ENCODE results near the gene FBXW11.
"Not testable (repeated sequence)": the region's sequence is repeated elsewhere in the genome, so short reads cannot be mapped to it uniquely, and the experiment has no call there.

The FBXW11 gene

DNA sequence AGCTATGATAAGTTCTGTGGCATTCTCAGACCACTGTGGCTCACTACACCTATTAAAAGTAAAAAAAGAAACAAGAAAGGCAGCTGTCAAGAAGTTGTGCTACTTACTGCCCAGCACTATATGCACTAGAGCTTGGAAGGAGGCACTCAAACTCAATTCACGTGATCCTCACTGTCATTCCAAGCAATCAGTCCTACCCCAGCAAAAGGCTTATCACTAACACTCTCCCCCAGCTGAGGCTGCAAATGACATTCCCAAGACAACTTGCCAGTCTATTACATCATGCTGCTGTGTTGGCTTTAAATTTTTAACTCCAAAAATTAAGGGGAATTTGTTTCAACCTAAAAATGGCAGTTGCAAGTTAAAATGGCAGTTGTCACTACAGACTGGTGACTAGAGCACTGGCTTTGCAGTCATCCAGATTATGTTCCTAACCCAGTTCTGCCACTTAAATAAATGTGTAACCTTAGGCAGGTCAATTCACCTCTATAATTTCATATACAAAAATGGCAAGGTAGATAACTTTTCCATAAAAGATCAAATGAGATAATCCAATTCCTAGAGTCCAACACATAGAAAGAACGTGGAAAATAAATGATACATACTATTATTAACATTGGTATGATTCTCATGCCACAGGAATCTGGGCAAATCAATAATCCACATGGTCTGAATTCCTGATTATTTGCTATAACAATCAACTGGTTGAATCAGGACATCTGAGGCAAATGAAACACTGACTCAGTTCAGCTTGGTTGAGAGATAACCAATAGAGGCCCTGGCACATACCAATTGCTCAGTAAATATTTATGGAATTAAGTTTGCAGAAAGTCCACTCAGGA, 52.4 kb downstream of the FBXW11 start:
- Histone ChIP-seq H3K27me3 (ENCODE audit: control insufficient read depth, insufficient read depth, low read length) (no peaks in the 10 kb centered on the region), H3K9me3 (ENCODE audit: control insufficient read depth, insufficient read depth, low read depth, low read length) (no peaks in the 10 kb centered on the region), H3K27ac (ENCODE audit: low read depth, low read length) (no peak overlapping the region), H3K4me3 (ENCODE audit: low read depth, low read length) (no peak overlapping the region), H3K4me1 (ENCODE audit: control insufficient read depth, insufficient read depth, low read length) (peaks cover 52% of the 10 kb centered on the region), H3K36me3 (ENCODE audit: control insufficient read depth, insufficient read depth, low read length) (no peaks in the 10 kb centered on the region), H3K9ac (ENCODE audit: low read length) (no peak overlapping the region)

DNA sequence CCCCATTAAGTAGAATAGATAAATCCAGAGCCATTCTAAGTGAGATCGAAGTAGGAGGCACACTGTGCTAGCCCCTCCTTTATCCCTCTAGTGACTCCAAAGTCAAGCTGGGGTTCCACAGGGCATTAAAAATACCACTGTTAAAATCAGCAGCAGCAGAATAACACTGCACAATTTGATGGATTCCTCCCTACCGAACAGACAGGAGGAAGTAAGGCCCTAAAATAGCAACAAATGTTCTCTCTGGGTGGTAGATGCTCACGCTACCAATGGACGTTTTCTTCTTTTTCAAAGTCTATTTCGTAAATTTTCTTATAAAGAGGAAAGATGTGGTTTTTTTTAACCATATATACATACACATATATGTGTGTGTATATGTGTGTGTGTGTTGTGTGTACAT, 54.4 kb downstream of the FBXW11 start:
- no peaks in the 10 kb centered on the region for H3K9me3 ChIP-seq (ENCODE audit: control insufficient read depth, insufficient read depth, low read depth, low read length)
- no peak overlapping the region for H3K9ac ChIP-seq (ENCODE audit: low read length)
- peaks cover 39% of the 10 kb centered on the region for H3K4me1 ChIP-seq (ENCODE audit: control insufficient read depth, insufficient read depth, low read length)
- H3K4me3 ChIP-seq (ENCODE audit: low read depth, low read length), result no peak overlapping the region
- H3K27ac ChIP-seq (ENCODE audit: low read depth, low read length), result no peak overlapping the region
- H3K27me3 ChIP-seq (ENCODE audit: control insufficient read depth, insufficient read depth, low read length), result no peaks in the 10 kb centered on the region
- H3K36me3 ChIP-seq (ENCODE audit: control insufficient read depth, insufficient read depth, low read length), result no peaks in the 10 kb centered on the region

DNA sequence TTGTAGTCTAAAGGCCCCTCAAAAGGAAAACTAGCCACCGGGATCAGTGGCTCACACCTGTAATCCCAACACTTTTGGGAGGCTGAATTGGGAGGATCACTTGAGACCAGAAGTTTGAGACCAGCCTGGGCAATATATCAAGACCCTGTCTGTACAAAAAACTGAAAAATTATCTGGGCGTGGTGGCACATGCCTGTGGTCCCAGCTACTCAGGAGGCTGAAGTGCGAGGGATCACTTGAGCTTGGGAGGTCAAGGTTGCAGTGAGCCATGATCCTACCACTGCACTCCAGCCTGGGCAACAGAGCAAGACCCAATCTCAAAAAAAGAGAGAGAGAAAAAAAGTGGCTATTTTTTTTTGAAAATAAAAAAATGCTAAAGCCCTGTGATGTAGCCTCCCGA, 55.2 kb downstream of the FBXW11 start:
- Histone ChIP-seq H3K9me3 (ENCODE audit: control insufficient read depth, insufficient read depth, low read depth, low read length) (no peaks in the 10 kb centered on the region), H3K9ac (ENCODE audit: low read length) (no peak overlapping the region), H3K27ac (ENCODE audit: low read depth, low read length) (no peak overlapping the region), H3K4me1 (ENCODE audit: control insufficient read depth, insufficient read depth, low read length) (peaks cover 31% of the 10 kb centered on the region), H3K27me3 (ENCODE audit: control insufficient read depth, insufficient read depth, low read length) (no peaks in the 10 kb centered on the region), H3K36me3 (ENCODE audit: control insufficient read depth, insufficient read depth, low read length) (no peaks in the 10 kb centered on the region), H3K4me3 (ENCODE audit: low read depth, low read length) (no peak overlapping the region)

DNA sequence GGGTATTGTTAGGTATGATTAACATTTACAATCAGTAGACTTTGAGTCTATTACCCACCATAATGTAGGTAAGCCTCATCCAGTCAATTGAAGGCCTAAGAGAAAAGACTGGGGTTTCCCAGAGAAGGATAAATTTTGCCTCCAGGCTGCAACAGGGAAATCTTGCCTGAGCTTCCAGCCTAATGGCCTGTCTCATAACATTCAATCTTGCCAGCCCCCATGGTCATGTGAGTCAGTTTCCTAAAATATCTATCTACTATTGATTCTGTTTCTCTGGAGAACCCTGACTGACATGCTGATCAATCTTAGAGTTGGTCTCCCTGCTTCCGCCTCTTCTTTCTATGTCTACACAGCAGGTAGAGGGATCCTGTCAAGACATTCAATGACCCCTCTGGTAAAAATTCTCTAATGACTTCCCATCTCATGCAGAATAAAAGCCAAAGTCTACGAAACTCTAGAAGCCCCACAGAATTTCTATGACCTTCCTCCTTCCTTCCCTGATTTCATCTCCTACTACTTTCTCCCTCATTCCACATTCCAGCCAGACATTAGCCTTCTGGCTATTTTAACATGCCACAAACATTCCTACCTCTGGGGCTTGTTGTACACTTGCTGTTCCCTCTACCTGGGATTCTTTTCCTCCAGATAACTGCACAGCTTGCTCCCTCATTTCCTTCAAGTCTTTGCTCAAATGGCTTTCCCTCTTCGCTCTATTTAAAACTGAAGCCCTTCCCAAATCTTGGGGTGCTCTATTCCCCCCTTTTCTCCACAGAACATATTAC, 60.2 kb downstream of the FBXW11 start:
- Histone ChIP-seq H3K27ac (ENCODE audit: low read depth, low read length) (no peak overlapping the region), H3K4me1 (ENCODE audit: control insufficient read depth, insufficient read depth, low read length) (no peaks in the 10 kb centered on the region; the same call in 1 of the 2 replicates), H3K9me3 (ENCODE audit: control insufficient read depth, insufficient read depth, low read depth, low read length) (no peaks in the 10 kb centered on the region), H3K36me3 (ENCODE audit: control insufficient read depth, insufficient read depth, low read length) (no peaks in the 10 kb centered on the region), H3K27me3 (ENCODE audit: control insufficient read depth, insufficient read depth, low read length) (no peaks in the 10 kb centered on the region), H3K9ac (ENCODE audit: low read length) (no peak overlapping the region), H3K4me3 (ENCODE audit: low read depth, low read length) (no peak overlapping the region)

DNA sequence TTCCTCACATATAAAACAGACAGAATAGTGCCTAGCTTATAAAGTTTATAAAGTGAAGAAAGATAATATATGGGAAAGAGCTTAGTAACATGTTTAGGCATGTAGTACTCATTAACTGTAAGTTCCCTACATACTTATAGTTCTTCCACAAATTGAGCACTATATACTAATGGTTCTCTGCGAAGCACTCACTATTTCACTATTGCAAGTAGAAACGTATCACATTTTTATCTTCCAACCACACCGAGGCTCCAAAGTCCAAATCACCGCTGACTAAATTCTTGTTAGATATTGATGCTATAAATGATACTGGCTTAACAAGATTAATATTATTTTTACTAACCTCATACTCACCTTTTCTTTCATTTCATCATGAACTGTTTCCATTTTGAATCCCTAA, 61.0 kb downstream of the FBXW11 start:
- no peak overlapping the region for H3K4me3 ChIP-seq (ENCODE audit: low read depth, low read length)
- H3K27me3 ChIP-seq (ENCODE audit: control insufficient read depth, insufficient read depth, low read length), result no peaks in the 10 kb centered on the region
- H3K9ac ChIP-seq (ENCODE audit: low read length), result no peak overlapping the region
- H3K36me3 ChIP-seq (ENCODE audit: control insufficient read depth, insufficient read depth, low read length), result no peaks in the 10 kb centered on the region
- H3K9me3 ChIP-seq (ENCODE audit: control insufficient read depth, insufficient read depth, low read depth, low read length), result no peaks in the 10 kb centered on the region
- H3K4me1 ChIP-seq (ENCODE audit: control insufficient read depth, insufficient read depth, low read length), result no peaks in the 10 kb centered on the region; the same call in 1 of the 2 replicates
- H3K27ac ChIP-seq (ENCODE audit: low read depth, low read length), result no peak overlapping the region

DNA sequence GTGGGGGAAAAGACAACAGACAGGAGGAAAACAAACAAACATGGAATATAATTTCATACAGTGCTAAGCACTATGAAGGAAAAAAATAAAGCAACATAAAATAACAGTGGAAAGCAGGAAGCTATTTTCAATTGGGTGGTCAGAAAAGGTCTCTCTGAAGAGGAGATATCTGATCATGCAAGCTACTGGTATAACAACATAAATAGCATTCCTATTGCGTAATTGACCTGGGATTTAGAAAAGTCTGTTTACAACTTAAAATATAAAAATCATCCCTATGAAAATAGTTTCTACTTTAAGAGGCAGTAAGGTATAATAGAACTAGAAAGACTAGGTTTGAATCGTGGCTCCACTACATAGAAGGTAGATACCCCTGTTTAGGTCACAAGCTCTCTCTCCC, 61.4 kb downstream of the FBXW11 start:
- H3K27ac ChIP-seq (ENCODE audit: low read depth, low read length), result no peak overlapping the region

DNA sequence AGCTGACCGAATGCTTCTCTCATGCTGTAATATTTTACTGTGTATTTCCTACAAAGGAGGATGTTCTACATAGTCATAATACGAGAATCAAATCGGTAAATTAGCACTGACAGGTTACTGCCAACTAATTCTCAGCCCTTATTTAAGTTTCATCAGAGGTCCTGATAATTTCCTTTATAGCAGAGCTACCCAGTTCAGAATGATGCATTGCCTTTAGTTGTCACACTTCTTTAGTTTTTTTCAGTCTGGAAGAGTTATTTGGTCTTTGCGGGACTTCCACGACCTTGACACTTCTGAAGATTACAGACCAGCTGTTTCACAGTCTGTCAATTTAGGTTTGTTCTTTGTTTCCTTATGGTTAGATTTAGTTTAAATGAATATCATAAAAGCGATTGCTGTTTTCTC, 64.3 kb downstream of the FBXW11 start:
- H3K9me3 ChIP-seq (ENCODE audit: control insufficient read depth, insufficient read depth, low read depth, low read length); H3K9ac ChIP-seq (ENCODE audit: low read length); H3K36me3 ChIP-seq (ENCODE audit: control insufficient read depth, insufficient read depth, low read length); H3K27me3 ChIP-seq (ENCODE audit: control insufficient read depth, insufficient read depth, low read length); H3K4me3 ChIP-seq (ENCODE audit: low read depth, low read length); H3K27ac ChIP-seq (ENCODE audit: low read depth, low read length); H3K4me1 ChIP-seq (ENCODE audit: control insufficient read depth, insufficient read depth, low read length): not testable (repeated sequence)

More for the DNA sequence above, 61.4 kb downstream of the FBXW11 start:
- no peaks in the 10 kb centered on the region for H3K27me3 ChIP-seq (ENCODE audit: control insufficient read depth, insufficient read depth, low read length)
- no peak overlapping the region for H3K9ac ChIP-seq (ENCODE audit: low read length)
- no peaks in the 10 kb centered on the region for H3K9me3 ChIP-seq (ENCODE audit: control insufficient read depth, insufficient read depth, low read depth, low read length)
- H3K36me3 ChIP-seq (ENCODE audit: control insufficient read depth, insufficient read depth, low read length), result no peaks in the 10 kb centered on the region
- no peaks in the 10 kb centered on the region; the same call in 1 of the 2 replicates for H3K4me1 ChIP-seq (ENCODE audit: control insufficient read depth, insufficient read depth, low read length)
- no peak overlapping the region for H3K4me3 ChIP-seq (ENCODE audit: low read depth, low read length)

DNA sequence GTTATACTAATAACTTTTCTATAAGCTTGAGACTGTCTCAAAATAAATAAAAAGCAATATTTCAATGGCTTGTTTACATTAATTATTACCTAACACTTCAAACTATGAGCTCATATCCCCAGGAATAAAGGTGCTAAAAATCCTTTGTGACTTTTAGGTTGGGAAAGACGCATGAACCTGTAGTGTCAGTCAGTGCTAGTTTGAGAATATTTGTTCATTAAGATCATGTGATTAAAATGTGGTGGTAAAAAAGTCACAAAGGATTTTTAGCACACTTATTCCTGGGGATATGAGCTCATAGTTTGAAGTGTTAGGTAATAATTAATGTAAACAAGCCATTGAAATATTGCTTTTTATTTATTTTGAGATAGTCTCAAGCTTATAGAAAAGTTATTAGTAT, 64.8 kb downstream of the FBXW11 start:
- H3K27me3 ChIP-seq (ENCODE audit: control insufficient read depth, insufficient read depth, low read length); H3K4me1 ChIP-seq (ENCODE audit: control insufficient read depth, insufficient read depth, low read length): not testable (repeated sequence)

DNA sequence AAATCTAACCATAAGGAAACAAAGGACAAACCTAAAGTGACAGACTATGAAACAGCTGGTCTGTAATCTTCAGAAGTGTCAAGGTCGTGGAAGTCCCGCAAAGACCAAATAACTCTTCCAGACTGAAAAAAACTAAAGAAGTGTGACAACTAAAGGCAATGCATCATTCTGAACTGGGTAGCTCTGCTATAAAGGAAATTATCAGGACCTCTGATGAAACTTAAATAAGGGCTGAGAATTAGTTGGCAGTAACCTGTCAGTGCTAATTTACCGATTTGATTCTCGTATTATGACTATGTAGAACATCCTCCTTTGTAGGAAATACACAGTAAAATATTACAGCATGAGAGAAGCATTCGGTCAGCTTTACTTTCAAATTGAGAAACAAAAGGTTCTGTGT, 65.2 kb downstream of the FBXW11 start:
- H3K36me3 ChIP-seq (ENCODE audit: control insufficient read depth, insufficient read depth, low read length); H3K4me1 ChIP-seq (ENCODE audit: control insufficient read depth, insufficient read depth, low read length); H3K4me3 ChIP-seq (ENCODE audit: low read depth, low read length); H3K27me3 ChIP-seq (ENCODE audit: control insufficient read depth, insufficient read depth, low read length); H3K9me3 ChIP-seq (ENCODE audit: control insufficient read depth, insufficient read depth, low read depth, low read length); H3K9ac ChIP-seq (ENCODE audit: low read length); H3K27ac ChIP-seq (ENCODE audit: low read depth, low read length): not testable (repeated sequence)

More for the DNA sequence above, 64.8 kb downstream of the FBXW11 start:
- H3K4me3 ChIP-seq (ENCODE audit: low read depth, low read length); H3K9me3 ChIP-seq (ENCODE audit: control insufficient read depth, insufficient read depth, low read depth, low read length); H3K27ac ChIP-seq (ENCODE audit: low read depth, low read length); H3K9ac ChIP-seq (ENCODE audit: low read length); H3K36me3 ChIP-seq (ENCODE audit: control insufficient read depth, insufficient read depth, low read length): not testable (repeated sequence)

DNA sequence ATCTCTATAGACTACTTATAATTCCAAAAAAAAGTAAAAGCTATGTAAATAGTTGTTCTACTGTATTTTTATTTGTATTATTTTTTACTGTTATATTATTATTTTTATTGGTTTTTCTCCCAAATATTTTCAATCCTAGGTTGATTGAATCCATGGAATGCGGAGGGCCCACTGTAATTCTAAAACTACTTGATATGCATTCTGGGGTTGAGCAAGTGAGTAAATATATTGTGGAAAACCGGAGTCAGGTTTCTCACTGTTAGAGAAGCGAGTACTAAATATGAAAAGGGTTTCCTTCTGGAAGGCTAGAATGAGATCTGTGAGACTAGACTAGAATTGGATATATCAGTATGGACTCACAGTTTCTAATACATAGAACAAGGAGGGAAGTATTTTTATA, 66.5 kb downstream of the FBXW11 start:
- H3K4me3 ChIP-seq (ENCODE audit: low read depth, low read length), result no peak overlapping the region
- H3K9ac ChIP-seq (ENCODE audit: low read length), result no peak overlapping the region
- no peaks in the 10 kb centered on the region for H3K9me3 ChIP-seq (ENCODE audit: control insufficient read depth, insufficient read depth, low read depth, low read length)
- H3K36me3 ChIP-seq (ENCODE audit: control insufficient read depth, insufficient read depth, low read length), result peaks cover 4% of the 10 kb centered on the region; the same call in 1 of the 2 replicates
- no peaks in the 10 kb centered on the region for H3K27me3 ChIP-seq (ENCODE audit: control insufficient read depth, insufficient read depth, low read length)
- H3K4me1 ChIP-seq (ENCODE audit: control insufficient read depth, insufficient read depth, low read length), result no peaks in the 10 kb centered on the region
- no peak overlapping the region for H3K27ac ChIP-seq (ENCODE audit: low read depth, low read length)

DNA sequence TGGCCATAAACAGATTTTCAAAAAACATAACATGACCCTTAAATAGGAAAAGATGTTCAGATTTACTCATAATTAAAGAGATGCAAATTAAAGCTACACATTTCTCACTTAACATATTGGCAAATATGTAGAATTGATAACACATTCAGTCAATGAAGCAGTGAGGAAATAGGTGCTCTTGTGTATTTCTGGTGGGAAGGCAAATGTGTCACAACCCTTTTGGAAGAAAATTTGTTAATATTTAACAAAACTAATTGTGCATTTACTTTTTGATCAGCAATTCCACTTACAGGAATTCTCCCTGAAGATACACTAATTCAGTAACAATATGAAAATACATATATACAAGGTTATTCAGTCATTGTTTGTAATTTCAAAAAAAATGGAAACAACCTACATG, 68.1 kb downstream of the FBXW11 start:
- no peak overlapping the region for H3K9ac ChIP-seq (ENCODE audit: low read length)
- no peaks in the 10 kb centered on the region for H3K4me1 ChIP-seq (ENCODE audit: control insufficient read depth, insufficient read depth, low read length)
- no peak overlapping the region for H3K4me3 ChIP-seq (ENCODE audit: low read depth, low read length)
- peaks cover 4% of the 10 kb centered on the region; the same call in 1 of the 2 replicates for H3K36me3 ChIP-seq (ENCODE audit: control insufficient read depth, insufficient read depth, low read length)
- no peaks in the 10 kb centered on the region for H3K27me3 ChIP-seq (ENCODE audit: control insufficient read depth, insufficient read depth, low read length)
- H3K9me3 ChIP-seq (ENCODE audit: control insufficient read depth, insufficient read depth, low read depth, low read length), result no peaks in the 10 kb centered on the region; the same call in 1 of the 2 replicates
- no peak overlapping the region for H3K27ac ChIP-seq (ENCODE audit: low read depth, low read length)
